NCI-H146 treated with DMSO at 0.1 percent for 48 hours (cell line): Measurements from ENCODE around the gene MS4A12.
"Not testable (repeated sequence)": the region's sequence is repeated elsewhere in the genome, so short reads cannot be mapped to it uniquely, and the experiment has no call there.

Experiments used
- DNase-seq: peaks from one replicate; lab custom pipeline; 2025; ENCODE audit not compliant: unreplicated experiment; lab: John Stamatoyannopoulos, UW

Gene MS4A12

GRCh38 chr11:60511393-60511792 is 18.8 kb downstream of the MS4A12 start:
- DNase-seq, result no peak

DNA sequence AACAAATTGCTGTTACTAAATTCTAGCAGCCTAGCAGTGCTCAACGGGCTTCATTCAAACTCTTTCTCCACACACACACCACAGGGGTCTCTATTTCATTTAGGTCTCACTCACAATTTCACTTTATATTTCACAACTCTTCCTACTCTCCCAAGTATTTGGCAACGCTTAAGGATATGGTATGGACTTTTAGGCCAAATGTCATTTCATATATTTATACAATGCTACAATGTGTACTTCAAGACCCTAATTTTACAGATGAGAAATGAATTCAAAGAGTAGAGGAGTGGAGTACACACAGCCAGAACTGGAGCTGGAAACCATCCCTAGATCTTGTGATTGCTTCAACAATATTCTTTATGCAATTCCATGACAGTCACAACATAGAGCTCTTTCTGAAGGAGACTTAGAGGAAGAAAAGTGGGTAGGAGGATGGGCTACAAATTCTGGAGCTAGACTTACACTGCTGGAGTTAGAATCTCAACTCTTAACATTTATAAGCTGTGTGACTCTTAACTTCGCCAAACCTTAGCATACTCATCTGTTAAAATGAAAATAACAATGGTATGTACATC is 20.2 kb downstream of the MS4A12 start:
- no peak for DNase-seq

DNA sequence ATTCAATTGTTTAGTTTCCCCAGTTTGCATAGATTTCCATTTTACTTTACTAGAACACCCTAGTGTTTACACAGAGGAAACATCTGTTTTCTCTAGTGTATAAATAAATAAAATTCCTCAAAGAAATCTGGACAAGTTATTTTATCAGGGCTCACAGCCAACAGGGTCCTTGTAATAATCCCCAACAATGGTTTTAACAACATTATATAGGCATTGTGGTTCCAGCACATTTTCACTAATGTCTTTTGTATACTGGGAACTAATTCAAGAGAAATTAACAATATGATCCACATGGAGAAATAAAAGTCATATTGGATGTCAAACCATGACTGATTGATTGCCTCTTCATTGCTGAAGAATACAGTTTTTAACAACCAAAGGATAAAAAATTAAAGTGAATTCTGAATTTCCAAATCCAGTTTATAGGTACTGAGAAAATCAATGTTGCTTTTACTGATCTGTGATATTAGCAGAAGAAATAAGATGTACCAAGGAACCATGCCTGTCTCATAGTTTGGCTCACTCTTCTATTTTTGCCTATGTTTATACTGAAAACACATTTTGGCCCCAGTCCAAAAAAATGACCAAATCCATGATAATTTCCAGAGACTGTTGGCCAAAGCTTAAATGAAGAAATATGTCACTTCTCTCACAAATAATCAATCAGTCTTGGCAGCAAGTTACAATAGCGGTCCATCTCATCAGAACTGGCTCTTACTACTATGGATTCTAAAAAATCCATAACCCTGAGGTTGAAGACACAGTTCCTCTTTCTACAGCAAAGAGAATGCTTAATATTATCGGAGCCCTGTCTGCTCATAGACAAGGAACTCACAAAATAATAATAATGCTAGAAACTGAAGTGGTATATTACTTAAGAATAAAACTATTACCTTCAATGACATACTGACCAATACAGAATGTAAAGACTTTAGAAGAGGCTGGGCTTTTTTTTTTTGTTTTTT is 21.2 kb downstream of the MS4A12 start:
- DNase-seq, result no peak

- no peak for DNase-seq
Measured at GRCh38 chr11:60515144-60515855, 22.7 kb downstream of the MS4A12 start, which contains the start of gene MS4A13. Gene MS4A13, plus strand, starts transcription at chr11:60515392. Its CDS starts 2,692 bp downstream, at chr11:60518084.

DNA sequence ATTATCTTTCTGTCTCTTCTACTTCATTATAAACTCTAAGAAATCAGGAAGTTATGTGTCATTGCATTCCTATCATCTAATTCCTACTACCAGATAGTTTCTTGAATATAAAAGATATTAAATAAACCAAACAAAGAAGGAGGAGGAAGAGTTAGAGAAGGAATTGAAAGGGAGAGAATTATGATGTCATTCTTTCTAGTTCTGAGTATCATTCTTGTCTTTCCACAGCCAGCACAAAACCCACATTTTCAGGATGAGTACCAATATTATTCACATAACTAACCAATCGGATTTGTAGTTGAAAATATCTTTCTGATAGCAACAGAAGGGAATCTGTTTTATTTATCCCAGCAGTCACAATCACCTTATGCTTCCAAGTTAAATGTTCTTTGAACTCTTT is 35.9 kb downstream of the MS4A12 start:
- no peak for DNase-seq

DNA sequence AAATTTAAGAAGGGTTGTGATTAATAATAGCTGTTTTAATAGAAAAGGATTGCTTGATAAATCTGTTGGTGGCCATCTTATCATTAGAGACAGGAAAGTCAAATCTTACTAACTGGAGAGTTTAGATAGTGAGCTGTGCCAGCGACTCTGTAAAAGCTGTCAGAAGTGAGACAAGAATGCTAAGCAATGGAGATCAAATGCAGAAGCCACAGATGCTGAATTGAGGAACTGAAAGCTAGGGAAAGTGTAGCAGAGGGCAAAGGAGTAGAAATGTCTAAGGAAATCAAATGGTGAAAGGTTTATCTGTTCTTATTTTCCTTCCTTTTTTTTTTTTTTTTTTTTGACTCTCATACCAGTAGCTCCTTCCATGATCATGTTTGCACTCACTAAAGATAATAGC is 36.4 kb downstream of the MS4A12 start:
- no peak for DNase-seq

DNA sequence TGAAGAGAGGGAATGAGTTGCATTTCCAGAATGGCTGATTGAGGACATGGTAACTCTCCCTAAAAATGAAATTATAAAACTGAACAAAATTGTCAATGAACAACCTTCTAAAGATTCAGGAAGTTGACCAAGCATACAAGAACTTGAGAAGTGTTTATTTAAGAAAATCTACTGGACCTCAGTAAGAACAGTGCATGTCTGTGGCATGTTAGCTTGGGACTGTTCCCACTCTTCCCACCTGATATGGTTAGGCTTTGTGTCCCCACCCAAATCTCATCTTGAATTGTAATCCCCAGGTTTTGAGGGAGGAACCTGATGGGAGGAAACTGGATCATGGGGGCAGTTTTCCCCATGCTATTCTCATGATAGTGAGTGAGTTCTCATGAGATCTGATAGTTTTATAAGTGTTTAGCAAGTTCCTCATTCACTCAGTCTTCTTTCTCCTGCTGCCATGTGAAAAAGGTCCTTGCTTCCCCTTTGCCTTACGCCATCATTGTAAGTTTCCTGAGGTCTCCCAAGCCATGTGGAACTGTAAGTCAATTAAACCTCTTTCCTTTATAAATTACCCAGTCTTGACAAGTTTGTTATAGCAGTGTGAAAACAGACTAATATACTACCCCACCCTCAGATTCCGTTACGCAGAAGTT is 38.0 kb downstream of the MS4A12 start:
- no peak for DNase-seq

GRCh38 chr11:60532383-60532782 is 39.8 kb downstream of the MS4A12 start:
- not testable (repeated sequence) for DNase-seq

- DNase-seq, result not testable (repeated sequence)
Measured at GRCh38 chr11:60538627-60539026, 46.0 kb downstream of the MS4A12 start.

DNA sequence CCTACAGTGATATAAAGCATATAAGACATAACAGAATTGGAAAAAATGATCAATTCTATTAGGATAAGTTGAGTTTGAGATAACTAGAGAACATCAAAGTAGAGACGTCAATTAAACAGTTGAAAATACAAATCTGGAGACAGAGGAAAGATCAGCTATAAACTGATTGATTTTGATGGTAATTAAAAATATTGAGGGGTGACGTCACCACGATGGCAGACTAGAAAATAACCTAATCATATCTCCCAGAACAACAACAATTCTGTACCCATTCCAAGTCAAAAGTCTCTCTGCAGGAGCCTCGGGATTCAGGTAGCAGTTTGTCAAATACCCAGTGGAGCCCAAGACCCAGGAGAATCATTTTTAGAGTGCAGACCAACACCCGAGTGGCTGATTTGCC is 51.5 kb downstream of the MS4A12 start:
- no peak for DNase-seq
